ENCODE measurements around the gene ST6GALNAC4. TPM values are rescaled to one million over a fixed set of nuclear protein-coding genes. Genes with fewer than 3 reads are reported as not detected.

The ST6GALNAC4 gene
- total and polyA plus RNA-seq, 9 of the 15 experiments (the other 6 are each of a cell fraction or from before 2014, with no cell fraction given) = 2.6 to 43.1 (median 15.4) TPM

GRCh38 chr9:127960410-127961154 is 43.7 kb upstream of the ST6GALNAC4 start (continued):
- TF ChIP-seq GABPB1 (CRISPR knock-in tag; IDR thresholded peaks at IDR 0.05) = 0 out of 2 replicates have a peak, but pooled peaks have one; percentile 22
- peak; percentile 73 for TF ChIP-seq NFIC (IDR thresholded peaks at IDR 0.05)
- TF ChIP-seq ZNF384 (IDR thresholded peaks at IDR 0.05; ENCODE audit: low read depth, low read length) = peak; percentile 54
- no peak for TF ChIP-seq CBX3 (IDR thresholded peaks at IDR 0.05; ENCODE audit: borderline replicate concordance in 1 of 2, low read length in 2 of 2)
- no peak for TF ChIP-seq HMGXB4 (CRISPR knock-in tag; IDR thresholded peaks at IDR 0.05)
- TF ChIP-seq CSDE1 (IDR thresholded peaks at IDR 0.05) = no peak
- peak; percentile 99 for TF ChIP-seq ZKSCAN1 (IDR thresholded peaks at IDR 0.05; ENCODE audit: low read depth, low read length)
- TF ChIP-seq GTF2E2 (tag; IDR thresholded peaks at IDR 0.05) = no peak
- no peak for TF ChIP-seq POLR2AphosphoS2 (IDR thresholded peaks at IDR 0.05; ENCODE audit: low read length)
- TF ChIP-seq FOS (IDR thresholded peaks at IDR 0.05; ENCODE audit: extremely low read depth, insufficient read length) = no peak
- no peak for TF ChIP-seq STAT5A (IDR thresholded peaks at IDR 0.05; ENCODE audit: borderline replicate concordance, low read length)
- TF ChIP-seq ID3 (CRISPR knock-in tag; IDR thresholded peaks at IDR 0.05) = no peak
- TF ChIP-seq ID3 (tag; IDR thresholded peaks at IDR 0.05) = no peak
- TF ChIP-seq SIX5 (IDR thresholded peaks at IDR 0.05; ENCODE audit: borderline replicate concordance in 1 of 2, insufficient read depth in 1 of 2, low read depth in 1 of 2, low read length in 2 of 2) = no peak
- no peak for TF ChIP-seq KHSRP (IDR thresholded peaks at IDR 0.05)
- no peak for TF ChIP-seq CCAR2 (IDR thresholded peaks at IDR 0.05; ENCODE audit: low read depth, low read length)
